KMS-11 (cell line): ENCODE data around the gene KRTAP21-2.

Experiments used
- H2AFZ ChIP-seq: fragments of 200-600 bp; sonication (generic); 2 replicates; pipeline ENCODE4 v1.6.1; 2016; ENCODE audit warnings: antibody characterized with exemption, mixed run types, low read depth
- H3K27ac ChIP-seq: fragments of 200-600 bp; sonication (generic); 2 replicates; pipeline ENCODE4 v1.6.1; 2016; ENCODE audit warnings: mild to moderate bottlenecking, mixed run types
- H3K27me3 ChIP-seq: fragments of 200-600 bp; sonication (generic); 2 replicates; pipeline ENCODE4 v1.6.1; 2017; ENCODE audit warnings: mild to moderate bottlenecking, low read depth, mixed run types, moderate library complexity; ENCODE audit not compliant: insufficient read depth
- H3K36me3 ChIP-seq: fragments of 200-600 bp; sonication (generic); 2 replicates; pipeline ENCODE4 v1.6.1; 2017; ENCODE audit warnings: mild to moderate bottlenecking, mixed run types; ENCODE audit not compliant: insufficient read depth
- H3K4me1 ChIP-seq: fragments of 200-600 bp; sonication (generic); 2 replicates; pipeline ENCODE4 v1.6.1; 2016; ENCODE audit warnings: mild to moderate bottlenecking, low read depth, mixed run types; ENCODE audit not compliant: poor library complexity, severe bottlenecking
- H3K4me2 ChIP-seq: fragments of 200-600 bp; sonication (generic); 2 replicates; pipeline ENCODE4 v1.7.0; 2016; ENCODE audit warnings: mild to moderate bottlenecking, mixed run types
- H3K4me3 ChIP-seq: fragments of 200-600 bp; sonication (generic); IDR thresholded peaks from 2 replicates; pipeline ENCODE4 v1.6.1; 2017; ENCODE audit warnings: low read depth, low read length, mixed read lengths; ENCODE audit not compliant: insufficient read depth
- H3K79me2 ChIP-seq: fragments of 200-600 bp; sonication (generic); 2 replicates; pipeline ENCODE4 v1.6.1; 2016; ENCODE audit warnings: low read depth, mixed run types; ENCODE audit not compliant: insufficient read depth
- H3K9ac ChIP-seq: fragments of 200-600 bp; sonication (generic); 2 replicates; pipeline ENCODE4 v1.6.1; 2016; ENCODE audit warnings: mild to moderate bottlenecking, mixed run types
- H4K20me1 ChIP-seq: fragments of 200-600 bp; sonication (generic); 2 replicates; pipeline ENCODE4 v1.6.1; 2016; ENCODE audit warnings: mild to moderate bottlenecking, mixed run types; ENCODE audit not compliant: insufficient read depth
- CTCF ChIP-seq: fragments of 200-600 bp; sonication (generic); conservative IDR thresholded peaks from 2 replicates; pipeline ENCODE4 v1.6.1; 2017; ENCODE audit warnings: low read depth, mild to moderate bottlenecking, antibody characterized with exemption, low read length, moderate library complexity, mixed read lengths

Gene KRTAP21-2

GRCh38 chr21:30714946-30715345 lies 32.1 kb downstream of the KRTAP21-2 start:
- Histone ChIP-seq H3K4me3 (no peak overlapping the region), H3K79me2 (no peaks in the 10 kb centered on the region), H3K27me3 (no peaks in the 10 kb centered on the region), H3K4me2 (no peak overlapping the region), H3K36me3 (no peaks in the 10 kb centered on the region), H3K4me1 (no peaks in the 10 kb centered on the region), H3K9ac (no peak overlapping the region), H4K20me1 (no peaks in the 10 kb centered on the region), H2AFZ (no peak overlapping the region), H3K27ac (no peak overlapping the region)
- TF ChIP-seq CTCF = no peak

GRCh38 chr21:30714456-30714855 lies 32.6 kb downstream of the KRTAP21-2 start:
- H3K27ac ChIP-seq = no peak overlapping the region
- H2AFZ ChIP-seq = no peak overlapping the region
- no peak overlapping the region for H3K4me2 ChIP-seq

GRCh38 chr21:30713766-30714165 lies 33.3 kb downstream of the KRTAP21-2 start:
- Histone ChIP-seq H3K79me2 (no peaks in the 10 kb centered on the region), H4K20me1 (no peaks in the 10 kb centered on the region), H3K27me3 (no peaks in the 10 kb centered on the region), H3K4me2 (no peak overlapping the region), H3K4me3 (no peak overlapping the region), H3K27ac (no peak overlapping the region), H3K4me1 (no peaks in the 10 kb centered on the region), H3K36me3 (no peaks in the 10 kb centered on the region), H2AFZ (no peak overlapping the region), H3K9ac (no peak overlapping the region)
- no peak for TF ChIP-seq CTCF

More at GRCh38 chr21:30714456-30714855, 32.6 kb downstream of the KRTAP21-2 start:
- no peaks in the 10 kb centered on the region for H3K27me3 ChIP-seq
- no peaks in the 10 kb centered on the region for H3K4me1 ChIP-seq
- no peak for TF ChIP-seq CTCF
- H3K79me2 ChIP-seq = no peaks in the 10 kb centered on the region
- no peak overlapping the region for H3K4me3 ChIP-seq
- no peaks in the 10 kb centered on the region for H4K20me1 ChIP-seq
- H3K36me3 ChIP-seq = no peaks in the 10 kb centered on the region
- H3K9ac ChIP-seq = no peak overlapping the region

GRCh38 chr21:30710499-30710898 lies 36.6 kb downstream of the KRTAP21-2 start:
- Histone ChIP-seq H3K79me2 (no peaks in the 10 kb centered on the region), H3K27me3 (no peaks in the 10 kb centered on the region), H3K4me3 (no peak overlapping the region), H3K36me3 (no peaks in the 10 kb centered on the region), H3K27ac (no peak overlapping the region), H3K4me1 (no peaks in the 10 kb centered on the region), H2AFZ (no peak overlapping the region), H3K4me2 (no peak overlapping the region), H4K20me1 (no peaks in the 10 kb centered on the region), H3K9ac (no peak overlapping the region)
- TF ChIP-seq CTCF = no peak
